Stomach (tissue), 4 donors: ENCODE data around the gene C17orf50.

Experiments used
- POLR2A ChIP-seq, 4 donors: fragments of 450-650 bp; IDR thresholded peaks; one replicate each; pipeline ENCODE4 v1.6.1; 2016; ENCODE audit warnings: antibody characterized with exemption in 4 of 4, control low read depth in 2 of 4, mild to moderate bottlenecking in 1 of 4, moderate library complexity in 1 of 4
- POLR2AphosphoS5 ChIP-seq, 3 donors: sonication (generic); formaldehyde crosslinking; IDR thresholded peaks; one replicate each; pipeline ENCODE4 v1.6.1; 2016; ENCODE audit warnings: antibody characterized with exemption in 3 of 3
- TF ChIP-seq, protein P1 (sequence below), 7 experiments: fragments of 450-650 bp in 4 of 7; fragments of 200-600 bp in 3 of 7; sonication (generic) in 3 of 7; IDR thresholded peaks; one replicate each; pipeline ENCODE4 v1.5.1; 2016 to 2019; ENCODE audit warnings: antibody characterized with exemption in 7 of 7, control low read depth in 2 of 7, mild to moderate bottlenecking in 1 of 7

DNA sequence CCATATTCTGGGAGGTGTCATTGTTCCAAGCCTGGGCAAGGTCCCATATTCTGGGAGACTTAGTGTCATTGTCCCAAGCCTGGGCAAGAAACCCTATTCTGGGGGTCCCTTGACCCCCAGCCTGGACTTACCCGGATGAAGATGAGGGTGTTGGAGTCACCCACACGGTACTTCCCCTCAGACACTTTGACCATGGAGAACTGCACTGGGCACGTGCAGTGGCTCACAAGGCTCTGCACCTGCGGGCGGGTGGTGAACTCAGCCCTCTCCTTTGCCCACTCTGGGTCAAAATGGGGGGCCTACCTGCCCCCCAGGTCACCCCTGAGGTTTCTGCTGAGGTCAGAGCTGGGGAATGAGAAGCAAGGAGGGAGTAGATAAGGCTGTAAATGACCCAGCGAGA lies 11.7 kb upstream of the C17orf50 start:
- TF ChIP-seq, protein P1, sequence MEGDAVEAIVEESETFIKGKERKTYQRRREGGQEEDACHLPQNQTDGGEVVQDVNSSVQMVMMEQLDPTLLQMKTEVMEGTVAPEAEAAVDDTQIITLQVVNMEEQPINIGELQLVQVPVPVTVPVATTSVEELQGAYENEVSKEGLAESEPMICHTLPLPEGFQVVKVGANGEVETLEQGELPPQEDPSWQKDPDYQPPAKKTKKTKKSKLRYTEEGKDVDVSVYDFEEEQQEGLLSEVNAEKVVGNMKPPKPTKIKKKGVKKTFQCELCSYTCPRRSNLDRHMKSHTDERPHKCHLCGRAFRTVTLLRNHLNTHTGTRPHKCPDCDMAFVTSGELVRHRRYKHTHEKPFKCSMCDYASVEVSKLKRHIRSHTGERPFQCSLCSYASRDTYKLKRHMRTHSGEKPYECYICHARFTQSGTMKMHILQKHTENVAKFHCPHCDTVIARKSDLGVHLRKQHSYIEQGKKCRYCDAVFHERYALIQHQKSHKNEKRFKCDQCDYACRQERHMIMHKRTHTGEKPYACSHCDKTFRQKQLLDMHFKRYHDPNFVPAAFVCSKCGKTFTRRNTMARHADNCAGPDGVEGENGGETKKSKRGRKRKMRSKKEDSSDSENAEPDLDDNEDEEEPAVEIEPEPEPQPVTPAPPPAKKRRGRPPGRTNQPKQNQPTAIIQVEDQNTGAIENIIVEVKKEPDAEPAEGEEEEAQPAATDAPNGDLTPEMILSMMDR (IDR thresholded peaks at IDR 0.05) = no peak
- no peak for TF ChIP-seq POLR2A (IDR thresholded peaks at IDR 0.05)
- no peak for TF ChIP-seq POLR2AphosphoS5 (IDR thresholded peaks at IDR 0.05)
